ENCODE data around the gene NEURL1.

Gene NEURL1

GRCh38 chr10:103470761-103471653, 22.5 kb upstream of the NEURL1 start:
- no peak overlapping the region for H3K4me3 ChIP-seq (ENCODE audit: control insufficient read depth, low read depth, low read length)
- no peak for DNase-seq (ENCODE audit: low read depth)
- TF ChIP-seq CTCF (IDR thresholded peaks at IDR 0.05; ENCODE audit: control insufficient read depth, insufficient read depth, low read depth, low read length, missing control alignments) = no peak

- TF ChIP-seq CTCF (IDR thresholded peaks at IDR 0.05; ENCODE audit: control insufficient read depth, insufficient read depth, low read depth, low read length, missing control alignments) = no peak
- H3K4me3 ChIP-seq (ENCODE audit: control insufficient read depth, low read depth, low read length) = no peak overlapping the region
- DNase-seq (ENCODE audit: low read depth) = no peak
Measured at GRCh38 chr10:103472005-103472404, 21.5 kb upstream of the NEURL1 start.

- TF ChIP-seq CTCF (IDR thresholded peaks at IDR 0.05; ENCODE audit: control insufficient read depth, insufficient read depth, low read depth, low read length, missing control alignments) = no peak
- DNase-seq (ENCODE audit: low read depth) = no peak
- no peak overlapping the region for H3K4me3 ChIP-seq (ENCODE audit: control insufficient read depth, low read depth, low read length)
Measured at GRCh38 chr10:103473261-103473671, 20.2 kb upstream of the NEURL1 start.

- TF ChIP-seq CTCF (IDR thresholded peaks at IDR 0.05; ENCODE audit: control insufficient read depth, insufficient read depth, low read depth, low read length, missing control alignments) = no peak
- no peak for DNase-seq (ENCODE audit: low read depth)
- H3K4me3 ChIP-seq (ENCODE audit: control insufficient read depth, low read depth, low read length) = no peak overlapping the region
Measured at GRCh38 chr10:103474077-103474476, 19.4 kb upstream of the NEURL1 start.

GRCh38 chr10:103475437-103475836, 18.1 kb upstream of the NEURL1 start:
- DNase-seq (ENCODE audit: low read depth) = no peak
- no peak overlapping the region for H3K4me3 ChIP-seq (ENCODE audit: control insufficient read depth, low read depth, low read length)
- TF ChIP-seq CTCF (IDR thresholded peaks at IDR 0.05; ENCODE audit: control insufficient read depth, insufficient read depth, low read depth, low read length, missing control alignments) = no peak

- peak; percentile 22 for TF ChIP-seq CTCF (IDR thresholded peaks at IDR 0.05; ENCODE audit: control insufficient read depth, insufficient read depth, low read depth, low read length, missing control alignments)
- H3K4me3 ChIP-seq (ENCODE audit: control insufficient read depth, low read depth, low read length) = no peak overlapping the region
- DNase-seq (ENCODE audit: low read depth) = no peak
Measured at GRCh38 chr10:103476046-103476768, 17.3 kb upstream of the NEURL1 start.
